ENCODE data around the gene ANGEL2.
A peak's percentile ranks its signal among the peaks of the same experiment; 100 is the strongest.

Gene ANGEL2

DNA sequence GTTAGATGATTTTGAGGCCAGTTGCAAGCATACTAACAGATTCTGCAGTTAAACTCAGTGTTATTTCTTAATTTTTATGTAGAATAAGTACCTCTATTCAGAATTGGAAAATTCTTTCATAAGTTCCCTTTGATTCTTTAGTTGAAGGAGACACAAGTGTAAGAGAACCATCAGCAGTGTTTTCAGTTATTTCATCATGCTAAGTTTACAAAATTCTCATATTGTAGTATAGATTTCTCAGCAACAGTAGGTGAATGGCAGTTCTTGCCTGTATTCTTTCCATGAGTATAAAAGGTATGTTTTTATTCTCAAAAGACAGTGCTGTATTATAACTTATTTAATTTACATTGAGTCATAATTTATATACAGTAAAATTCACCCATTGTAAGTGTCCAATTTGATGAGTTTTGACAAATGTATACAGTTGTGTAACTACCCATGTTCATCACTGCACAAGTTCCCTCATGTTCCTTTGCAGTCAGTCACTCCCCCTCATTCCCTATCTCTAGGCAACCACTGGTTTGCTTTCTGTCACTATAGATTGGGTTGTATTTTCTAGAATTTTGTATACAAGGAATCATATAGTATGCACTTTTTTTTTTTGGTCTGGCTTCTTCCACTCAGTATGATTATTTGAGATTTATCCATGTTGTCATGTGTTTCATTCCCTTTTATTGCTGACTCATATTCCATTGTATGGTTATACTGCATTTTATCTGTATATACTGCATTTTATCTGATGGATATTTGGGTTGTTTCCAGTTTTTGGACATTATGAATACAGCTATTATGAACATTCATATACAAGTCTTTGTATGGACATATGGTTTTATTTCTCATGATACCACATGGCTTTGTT lies 39.3 kb upstream of the ANGEL2 start:
- TF ChIP-seq, protein P1, sequence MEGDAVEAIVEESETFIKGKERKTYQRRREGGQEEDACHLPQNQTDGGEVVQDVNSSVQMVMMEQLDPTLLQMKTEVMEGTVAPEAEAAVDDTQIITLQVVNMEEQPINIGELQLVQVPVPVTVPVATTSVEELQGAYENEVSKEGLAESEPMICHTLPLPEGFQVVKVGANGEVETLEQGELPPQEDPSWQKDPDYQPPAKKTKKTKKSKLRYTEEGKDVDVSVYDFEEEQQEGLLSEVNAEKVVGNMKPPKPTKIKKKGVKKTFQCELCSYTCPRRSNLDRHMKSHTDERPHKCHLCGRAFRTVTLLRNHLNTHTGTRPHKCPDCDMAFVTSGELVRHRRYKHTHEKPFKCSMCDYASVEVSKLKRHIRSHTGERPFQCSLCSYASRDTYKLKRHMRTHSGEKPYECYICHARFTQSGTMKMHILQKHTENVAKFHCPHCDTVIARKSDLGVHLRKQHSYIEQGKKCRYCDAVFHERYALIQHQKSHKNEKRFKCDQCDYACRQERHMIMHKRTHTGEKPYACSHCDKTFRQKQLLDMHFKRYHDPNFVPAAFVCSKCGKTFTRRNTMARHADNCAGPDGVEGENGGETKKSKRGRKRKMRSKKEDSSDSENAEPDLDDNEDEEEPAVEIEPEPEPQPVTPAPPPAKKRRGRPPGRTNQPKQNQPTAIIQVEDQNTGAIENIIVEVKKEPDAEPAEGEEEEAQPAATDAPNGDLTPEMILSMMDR (IDR thresholded peaks at IDR 0.05) = no peak
- peaks cover 15% of the 10 kb centered on the region in 2 experiments for H3K4me1 ChIP-seq (ENCODE audit: control insufficient read depth in 1 of 2, insufficient read depth in 1 of 2, low read depth in 1 of 2, low read length in 1 of 2)
- H3K4me3 ChIP-seq (ENCODE audit: low read depth in 1 of 2, low read length in 1 of 2) = no peak overlapping the region
- H3K9me3 ChIP-seq = no peaks in the 10 kb centered on the region
- no peaks in the 10 kb centered on the region for H3K36me3 ChIP-seq
- no peaks in the 10 kb centered on the region for H3K27me3 ChIP-seq
- H3K27ac ChIP-seq = no peak overlapping the region

DNA sequence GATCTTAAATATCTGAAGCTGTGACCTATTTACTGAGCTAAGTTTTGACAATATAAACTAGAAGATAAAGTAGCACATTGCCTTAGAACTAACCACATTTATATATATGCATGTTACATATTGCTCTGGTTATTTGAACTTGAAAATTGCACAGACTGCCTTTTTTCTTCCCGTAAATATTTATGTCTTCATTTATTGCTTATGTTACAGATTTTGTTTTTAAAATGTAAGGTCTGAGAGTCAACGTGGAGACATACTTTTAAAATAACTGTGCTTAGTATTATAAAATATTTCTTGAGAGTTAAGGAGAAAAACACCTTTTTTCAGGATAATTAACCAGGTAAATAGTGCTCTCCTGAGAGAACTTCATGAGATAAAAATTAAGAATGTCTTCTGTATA lies 38.5 kb upstream of the ANGEL2 start:
- TF ChIP-seq, protein P1 (IDR thresholded peaks at IDR 0.05) = no peak
- peaks cover 15% of the 10 kb centered on the region in 2 experiments for H3K4me1 ChIP-seq (ENCODE audit: control insufficient read depth in 1 of 2, insufficient read depth in 1 of 2, low read depth in 1 of 2, low read length in 1 of 2)

DNA sequence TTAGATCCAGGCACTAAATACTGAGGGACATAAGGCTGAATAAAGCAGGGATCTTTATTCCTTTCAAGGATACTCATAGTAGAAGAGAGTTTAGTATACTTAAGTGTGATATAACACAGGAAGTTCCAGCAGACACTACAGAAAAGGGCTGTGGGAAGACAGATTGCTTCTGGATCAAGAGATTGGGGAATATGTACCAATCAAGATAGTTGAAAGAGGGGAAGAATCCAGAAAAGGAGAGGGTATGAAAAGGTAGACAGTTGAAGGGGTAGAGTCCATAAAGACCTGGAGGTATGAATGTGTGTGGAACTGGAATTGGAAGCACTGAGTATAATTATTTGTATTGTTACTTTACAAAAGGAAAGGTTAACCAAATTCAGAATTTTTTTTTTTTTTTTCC lies 37.8 kb upstream of the ANGEL2 start:
- Histone ChIP-seq H3K27me3 (peaks cover 10% of the 10 kb centered on the region), H3K27ac (no peak overlapping the region), H3K4me1 (ENCODE audit: control insufficient read depth in 1 of 2, insufficient read depth in 1 of 2, low read depth in 1 of 2, low read length in 1 of 2) (peaks cover 15% of the 10 kb centered on the region in 2 experiments), H3K4me3 (ENCODE audit: low read depth in 1 of 2, low read length in 1 of 2) (no peak overlapping the region), H3K36me3 (no peaks in the 10 kb centered on the region), H3K9me3 (no peaks in the 10 kb centered on the region)
- TF ChIP-seq, protein P1 (IDR thresholded peaks at IDR 0.05) = no peak

More for the DNA sequence above, 38.5 kb upstream of the ANGEL2 start:
- Histone ChIP-seq H3K36me3 (no peaks in the 10 kb centered on the region), H3K9me3 (no peaks in the 10 kb centered on the region), H3K27ac (no peak overlapping the region), H3K27me3 (peaks cover 4% of the 10 kb centered on the region), H3K4me3 (ENCODE audit: low read depth in 1 of 2, low read length in 1 of 2) (no peak overlapping the region)

DNA sequence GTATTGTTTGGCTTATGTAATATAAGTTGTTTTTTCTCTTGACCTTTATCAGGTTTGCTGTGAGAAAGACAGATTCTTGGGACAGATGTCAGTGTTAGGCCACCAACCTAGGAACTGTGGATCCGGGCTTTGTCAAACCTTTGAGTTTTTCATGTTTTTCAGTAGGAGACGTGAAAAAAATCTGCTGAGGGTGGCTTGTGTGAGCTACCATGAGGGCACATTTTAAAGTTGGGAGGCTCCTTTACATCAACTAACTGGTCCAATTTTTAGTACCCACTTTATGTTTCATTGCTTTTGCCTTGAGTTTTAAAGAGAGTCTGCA lies 36.2 kb upstream of the ANGEL2 start:
- TF ChIP-seq, protein P1 (IDR thresholded peaks at IDR 0.05) = no peak
- Histone ChIP-seq H3K27me3 (peaks cover 20% of the 10 kb centered on the region), H3K4me1 (ENCODE audit: control insufficient read depth in 1 of 2, insufficient read depth in 1 of 2, low read depth in 1 of 2, low read length in 1 of 2) (peaks cover 15% of the 10 kb centered on the region in 2 experiments), H3K9me3 (no peaks in the 10 kb centered on the region), H3K4me3 (ENCODE audit: low read depth in 1 of 2, low read length in 1 of 2) (peak overlapping the region; percentile 86 to 95), H3K36me3 (no peaks in the 10 kb centered on the region), H3K27ac (peak overlapping the region; percentile 84)

DNA sequence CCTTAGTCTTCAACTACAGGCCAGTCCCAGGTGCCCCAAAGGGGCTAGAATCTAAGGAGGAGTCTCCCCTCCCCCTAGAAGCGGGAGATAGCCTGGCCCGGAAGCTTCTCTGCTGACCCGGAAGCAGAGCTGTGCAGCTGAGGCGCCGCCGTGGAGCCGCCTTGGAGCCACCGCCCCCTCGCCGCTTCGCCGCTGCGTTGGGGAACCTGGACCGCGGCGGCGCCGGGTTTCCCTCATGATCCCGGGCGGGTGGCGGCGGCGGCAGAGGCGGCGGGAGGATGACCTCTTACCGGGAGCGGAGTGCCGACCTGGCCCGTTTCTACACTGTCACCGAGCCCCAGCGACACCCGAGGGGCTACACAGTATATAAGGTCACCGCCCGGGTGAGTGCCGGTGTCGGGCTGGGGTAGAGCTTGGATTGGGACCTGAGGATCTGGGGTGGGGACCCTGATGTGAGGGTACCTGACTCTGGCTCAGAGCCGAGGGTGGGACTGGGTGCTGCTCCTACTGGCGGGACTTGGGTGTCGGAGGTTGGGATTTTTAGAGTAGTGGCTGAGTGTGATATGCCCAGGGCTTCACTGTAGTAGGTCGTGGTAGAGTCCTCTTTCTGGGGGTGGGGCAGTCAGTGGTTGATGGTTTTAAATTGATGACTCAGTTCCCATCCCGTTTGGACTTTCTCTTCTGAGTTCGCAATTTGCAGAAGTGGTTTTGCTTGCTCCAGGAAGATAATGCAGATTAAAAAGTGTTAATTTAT lies 35.6 kb upstream of the ANGEL2 start, which contains the start of gene RPS6KC1:
Gene RPS6KC1, plus strand, starts transcription at position 115 of the 754 bp plus-strand sequence. Its CDS starts 164 bp downstream, at position 279.
- TF ChIP-seq, protein P1 (IDR thresholded peaks at IDR 0.05) = peak; percentile 10
- no peaks in the 10 kb centered on the region for H3K36me3 ChIP-seq
- H3K4me3 ChIP-seq (ENCODE audit: low read depth in 1 of 2, low read length in 1 of 2) = peak within 1 kb of the TSS; percentile 86 to 95

More for the DNA sequence above, 35.6 kb upstream of the ANGEL2 start, which contains the start of gene RPS6KC1:
- Histone ChIP-seq H3K27me3 (peaks cover 20% of the 10 kb centered on the region), H3K27ac (peak within 1 kb of the TSS; percentile 84), H3K4me1 (ENCODE audit: control insufficient read depth in 1 of 2, insufficient read depth in 1 of 2, low read depth in 1 of 2, low read length in 1 of 2) (peaks cover 15% of the 10 kb centered on the region in 2 experiments), H3K9me3 (no peaks in the 10 kb centered on the region)

Measured in neutrophil (primary cell).